KMS-11 (cell line): Measurements from ENCODE around the gene AUTS2.

Experiments used
- H2AFZ ChIP-seq: fragments of 200-600 bp; sonication (generic); 2 replicates; pipeline ENCODE4 v1.6.1; 2016; ENCODE audit warnings: antibody characterized with exemption, mixed run types, low read depth
- H3K27ac ChIP-seq: fragments of 200-600 bp; sonication (generic); 2 replicates; pipeline ENCODE4 v1.6.1; 2016; ENCODE audit warnings: mild to moderate bottlenecking, mixed run types
- H3K27me3 ChIP-seq: fragments of 200-600 bp; sonication (generic); 2 replicates; pipeline ENCODE4 v1.6.1; 2017; ENCODE audit warnings: mild to moderate bottlenecking, low read depth, mixed run types, moderate library complexity; ENCODE audit not compliant: insufficient read depth
- H3K36me3 ChIP-seq: fragments of 200-600 bp; sonication (generic); 2 replicates; pipeline ENCODE4 v1.6.1; 2017; ENCODE audit warnings: mild to moderate bottlenecking, mixed run types; ENCODE audit not compliant: insufficient read depth
- H3K4me1 ChIP-seq: fragments of 200-600 bp; sonication (generic); 2 replicates; pipeline ENCODE4 v1.6.1; 2016; ENCODE audit warnings: mild to moderate bottlenecking, low read depth, mixed run types; ENCODE audit not compliant: poor library complexity, severe bottlenecking
- H3K4me2 ChIP-seq: fragments of 200-600 bp; sonication (generic); 2 replicates; pipeline ENCODE4 v1.7.0; 2016; ENCODE audit warnings: mild to moderate bottlenecking, mixed run types
- H3K4me3 ChIP-seq: fragments of 200-600 bp; sonication (generic); IDR thresholded peaks from 2 replicates; pipeline ENCODE4 v1.6.1; 2017; ENCODE audit warnings: low read depth, low read length, mixed read lengths; ENCODE audit not compliant: insufficient read depth
- H3K79me2 ChIP-seq: fragments of 200-600 bp; sonication (generic); 2 replicates; pipeline ENCODE4 v1.6.1; 2016; ENCODE audit warnings: low read depth, mixed run types; ENCODE audit not compliant: insufficient read depth
- H3K9ac ChIP-seq: fragments of 200-600 bp; sonication (generic); 2 replicates; pipeline ENCODE4 v1.6.1; 2016; ENCODE audit warnings: mild to moderate bottlenecking, mixed run types
- H4K20me1 ChIP-seq: fragments of 200-600 bp; sonication (generic); 2 replicates; pipeline ENCODE4 v1.6.1; 2016; ENCODE audit warnings: mild to moderate bottlenecking, mixed run types; ENCODE audit not compliant: insufficient read depth
- TF ChIP-seq, protein P1 (sequence below): fragments of 200-600 bp; sonication (generic); conservative IDR thresholded peaks from 2 replicates; pipeline ENCODE4 v1.6.1; 2017; ENCODE audit warnings: low read depth, mild to moderate bottlenecking, antibody characterized with exemption, low read length, moderate library complexity, mixed read lengths

Gene AUTS2

DNA sequence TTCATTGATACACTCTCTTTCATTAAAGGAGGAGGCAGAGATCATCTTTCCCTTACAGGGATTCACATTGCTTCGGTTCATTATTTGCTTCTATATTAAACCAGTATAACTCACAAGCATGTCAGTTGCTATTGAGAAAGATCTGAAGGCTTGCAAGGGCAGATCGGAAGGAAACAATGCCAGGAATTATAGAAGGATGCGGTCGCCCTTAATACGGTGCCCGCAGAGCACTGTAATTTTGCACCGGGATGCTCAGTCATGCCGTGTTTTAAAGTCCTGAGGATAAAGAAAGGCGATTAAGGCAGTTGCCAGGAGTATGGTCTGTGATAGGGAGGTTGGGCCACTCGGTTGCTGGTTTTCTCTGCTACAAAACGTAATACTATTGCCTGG lies 1183.6 kb downstream of the AUTS2 start:
- Histone ChIP-seq H4K20me1 (no peaks in the 10 kb centered on the region), H3K9ac (no peak overlapping the region), H2AFZ (no peak overlapping the region), H3K4me2 (no peak overlapping the region), H3K4me1 (peaks cover 27% of the 10 kb centered on the region), H3K27me3 (no peaks in the 10 kb centered on the region), H3K27ac (no peak overlapping the region), H3K79me2 (peaks cover 17% of the 10 kb centered on the region; the same call in 1 of the 2 replicates), H3K36me3 (peaks cover 57% of the 10 kb centered on the region; the same call in 1 of the 2 replicates), H3K4me3 (no peak overlapping the region)
- TF ChIP-seq, protein P1, sequence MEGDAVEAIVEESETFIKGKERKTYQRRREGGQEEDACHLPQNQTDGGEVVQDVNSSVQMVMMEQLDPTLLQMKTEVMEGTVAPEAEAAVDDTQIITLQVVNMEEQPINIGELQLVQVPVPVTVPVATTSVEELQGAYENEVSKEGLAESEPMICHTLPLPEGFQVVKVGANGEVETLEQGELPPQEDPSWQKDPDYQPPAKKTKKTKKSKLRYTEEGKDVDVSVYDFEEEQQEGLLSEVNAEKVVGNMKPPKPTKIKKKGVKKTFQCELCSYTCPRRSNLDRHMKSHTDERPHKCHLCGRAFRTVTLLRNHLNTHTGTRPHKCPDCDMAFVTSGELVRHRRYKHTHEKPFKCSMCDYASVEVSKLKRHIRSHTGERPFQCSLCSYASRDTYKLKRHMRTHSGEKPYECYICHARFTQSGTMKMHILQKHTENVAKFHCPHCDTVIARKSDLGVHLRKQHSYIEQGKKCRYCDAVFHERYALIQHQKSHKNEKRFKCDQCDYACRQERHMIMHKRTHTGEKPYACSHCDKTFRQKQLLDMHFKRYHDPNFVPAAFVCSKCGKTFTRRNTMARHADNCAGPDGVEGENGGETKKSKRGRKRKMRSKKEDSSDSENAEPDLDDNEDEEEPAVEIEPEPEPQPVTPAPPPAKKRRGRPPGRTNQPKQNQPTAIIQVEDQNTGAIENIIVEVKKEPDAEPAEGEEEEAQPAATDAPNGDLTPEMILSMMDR: no peak

DNA sequence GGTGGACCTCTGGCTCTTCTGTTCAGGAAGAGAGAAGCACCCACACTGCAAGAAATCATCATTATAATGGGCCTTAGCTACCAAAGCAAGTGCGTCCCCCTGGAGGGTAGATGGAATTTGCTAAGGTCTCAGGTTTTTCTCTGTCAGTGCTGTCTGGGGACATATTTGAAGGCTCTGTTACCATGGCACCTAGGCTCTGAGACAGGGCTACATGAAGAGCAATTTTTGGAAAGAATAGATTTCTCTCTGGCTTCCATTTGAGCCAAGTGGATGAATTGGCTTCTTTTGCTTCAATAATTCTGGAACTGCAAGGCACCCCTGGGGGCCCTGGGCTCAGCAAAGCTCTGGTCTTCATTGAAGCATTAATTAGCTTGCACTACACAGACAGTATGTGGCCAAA lies 1184.5 kb downstream of the AUTS2 start:
- H3K4me2 ChIP-seq: no peak overlapping the region
- no peak overlapping the region for H2AFZ ChIP-seq
- peaks cover 17% of the 10 kb centered on the region; the same call in 1 of the 2 replicates for H3K79me2 ChIP-seq
- TF ChIP-seq, protein P1: no peak
- no peak overlapping the region for H3K4me3 ChIP-seq
- no peaks in the 10 kb centered on the region for H3K27me3 ChIP-seq
- H4K20me1 ChIP-seq: no peaks in the 10 kb centered on the region
- H3K27ac ChIP-seq: no peak overlapping the region
- H3K4me1 ChIP-seq: peaks cover 30% of the 10 kb centered on the region
- no peak overlapping the region for H3K9ac ChIP-seq
- peaks cover 53% of the 10 kb centered on the region; the same call in 1 of the 2 replicates for H3K36me3 ChIP-seq

DNA sequence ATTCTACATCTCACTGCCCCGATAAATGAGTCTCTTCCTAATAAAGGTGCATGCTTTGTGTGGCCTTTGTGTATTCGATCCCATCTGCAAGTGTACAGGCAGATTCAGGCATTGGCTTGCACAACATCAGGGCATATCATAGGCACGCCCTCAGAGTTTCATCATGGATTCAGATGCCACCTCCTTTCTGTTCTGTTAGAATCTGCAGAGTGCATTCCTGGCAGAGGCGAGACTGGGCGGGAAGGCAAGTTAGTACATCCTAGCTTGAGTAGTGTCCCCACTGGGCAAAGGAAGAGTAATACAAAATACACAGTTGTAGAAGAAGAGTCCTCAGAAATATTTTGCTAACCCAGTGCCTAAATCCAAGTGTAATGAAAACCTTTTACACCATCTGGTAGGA lies 1187.2 kb downstream of the AUTS2 start:
- Histone ChIP-seq H4K20me1 (no peaks in the 10 kb centered on the region), H3K9ac (no peak overlapping the region), H3K4me3 (no peak overlapping the region), H3K27me3 (no peaks in the 10 kb centered on the region), H3K79me2 (peaks cover 7% of the 10 kb centered on the region; the same call in 1 of the 2 replicates), H3K4me2 (no peak overlapping the region), H2AFZ (no peak overlapping the region), H3K4me1 (peaks cover 26% of the 10 kb centered on the region), H3K27ac (no peak overlapping the region), H3K36me3 (peaks cover 48% of the 10 kb centered on the region; the same call in 1 of the 2 replicates)
- TF ChIP-seq, protein P1: no peak

- TF ChIP-seq, protein P1: no peak
- H3K36me3 ChIP-seq: peaks cover 48% of the 10 kb centered on the region; the same call in 1 of the 2 replicates
- no peak overlapping the region for H2AFZ ChIP-seq
- H3K4me2 ChIP-seq: no peak overlapping the region
- H4K20me1 ChIP-seq: no peaks in the 10 kb centered on the region
- H3K27me3 ChIP-seq: no peaks in the 10 kb centered on the region
- no peak overlapping the region for H3K27ac ChIP-seq
- H3K4me3 ChIP-seq: no peak overlapping the region
- no peak overlapping the region for H3K9ac ChIP-seq
- H3K79me2 ChIP-seq: peaks cover 7% of the 10 kb centered on the region; the same call in 1 of the 2 replicates
- H3K4me1 ChIP-seq: peaks cover 26% of the 10 kb centered on the region
Observed at GRCh38 chr7:70786076-70786475, 1187.8 kb downstream of the AUTS2 start.
